K562 (cell line): ENCODE results near the gene C15orf62. TPM values are rescaled to one million over a fixed set of nuclear protein-coding genes. Genes with fewer than 3 reads are reported as not detected.

Source experiments
- ATAC-seq: fragments of 200-7000 bp; cut with Tn5 transposase; 3 replicates; pipeline ENCODE4 v1.9.1; 2020; ENCODE audit warnings: moderate library complexity
- BruUV-seq: library from RNA; stranded (reverse); fragments of 400-500 nt; replicated peaks from 2 replicates; lab custom pipeline; 2021; lab: Mats Ljungman, UMichigan
- CTCF ChIA-PET: fragments of 300-600 bp; formaldehyde crosslinking; extraction: SDS; loops from one replicate; lab custom pipeline; 2021; ENCODE audit warnings: low intra/inter-chr PET ratio; lab: Yijun Ruan, JAX
- POLR2A ChIA-PET: fragments of 300-600, 350-650 bp; sonication (Branson Sonifier 250); formaldehyde crosslinking; extraction: SDS; loops from one replicate; lab custom pipeline; 2021; ENCODE audit warnings: antibody characterized with exemption, inconsistent platforms; lab: Yijun Ruan, JAX
- DNase-seq, 4 experiments: peaks; one replicate each; pipeline versions ENCODE4 v3.0.0 to v3.0.0-alpha.2; 2011 to 2018; ENCODE audit warnings: low spot score in 3 of 4, mixed read lengths in 3 of 4; ENCODE audit errors: extremely low read depth in 1 of 4
- FAIRE-seq: peaks from 2 replicates; lab custom pipeline; 2011; peaks lifted over from hg19 to GRCh38; lab: Jason Lieb, UNC
- H2AFZ ChIP-seq: 2 replicates; pipeline ENCODE4 v1.6.0; 2011; ENCODE audit warnings: low read depth, low read length, control low read depth, inconsistent platforms
- H3K27ac ChIP-seq: fragments of 200-600 bp; 3 replicates; pipeline ENCODE4 v1.8.0; 2011; ENCODE audit warnings: low read depth, mild to moderate bottlenecking, control low read depth, inconsistent platforms, low read length, moderate library complexity, mixed read lengths; ENCODE audit errors: extremely low read depth
- H3K27me3 ChIP-seq, 2 experiments: fragments of 300-600 bp in 1 of 2; 2 replicates in 1 of 2; 3 replicates in 1 of 2; pipeline versions ENCODE4 v1.6.0 to v1.8.0; 2011; ENCODE audit warnings: inconsistent platforms in 2 of 2, low read length in 2 of 2, mild to moderate bottlenecking in 1 of 2, mixed read lengths in 1 of 2, moderate library complexity in 1 of 2; ENCODE audit not compliant: control insufficient read depth in 2 of 2, insufficient read depth in 2 of 2
- H3K36me3 ChIP-seq: fragments of 300-600 bp; 3 replicates; pipeline ENCODE4 v1.8.0; 2011; ENCODE audit warnings: mild to moderate bottlenecking, low read length, inconsistent platforms; ENCODE audit not compliant: control insufficient read depth, insufficient read depth
- H3K4me1 ChIP-seq, 2 experiments: fragments of 200-600 bp in 1 of 2; replicated peaks in 1 of 2; 2 replicates in 1 of 2; 3 replicates in 1 of 2; pipeline versions ENCODE4 v1.5.1 to v1.8.0; 2011; ENCODE audit warnings: inconsistent platforms in 2 of 2, low read length in 2 of 2, mild to moderate bottlenecking in 1 of 2, mixed read lengths in 1 of 2, moderate library complexity in 1 of 2; ENCODE audit not compliant: control insufficient read depth in 2 of 2, insufficient read depth in 2 of 2
- H3K4me2 ChIP-seq: 2 replicates; pipeline ENCODE4 v1.6.1; 2011; ENCODE audit warnings: low read length, control low read depth, inconsistent platforms, mixed read lengths; ENCODE audit not compliant: insufficient read depth
- H3K4me3 ChIP-seq: fragments of 200-600 bp; sonication (generic), shearing (Covaris generic); 2 replicates; pipeline ENCODE4 v1.5.1; 2016; ENCODE audit warnings: control low read depth, inconsistent platforms
- H3K79me2 ChIP-seq: fragments of 200-600 bp; 3 replicates; pipeline ENCODE4 v1.8.0; 2011; ENCODE audit warnings: low read length, inconsistent platforms; ENCODE audit not compliant: control insufficient read depth, insufficient read depth
- H3K9ac ChIP-seq, 2 experiments: 2 replicates each; pipeline versions ENCODE4 v1.6.0 to v1.6.1; 2011; ENCODE audit warnings: low read depth in 2 of 2, low read length in 2 of 2, control low read depth in 1 of 2, inconsistent platforms in 1 of 2, mild to moderate bottlenecking in 1 of 2, mixed read lengths in 1 of 2; ENCODE audit not compliant: insufficient read depth in 1 of 2
- H3K9me1 ChIP-seq: one replicate; pipeline ENCODE4 v1.6.0; 2011; ENCODE audit warnings: inconsistent platforms, mild to moderate bottlenecking, low read length, moderate library complexity; ENCODE audit not compliant: control insufficient read depth, insufficient read depth
- H3K9me3 ChIP-seq: replicated peaks from 2 replicates; pipeline ENCODE4 v1.5.1; 2011; ENCODE audit warnings: low read depth, low read length, inconsistent platforms; ENCODE audit not compliant: control insufficient read depth, insufficient read depth
- H4K20me1 ChIP-seq: replicated peaks from 2 replicates; pipeline ENCODE4 v1.6.1; 2011; ENCODE audit warnings: low read length, inconsistent platforms, mixed read lengths; ENCODE audit not compliant: control insufficient read depth, insufficient read depth
- BHLHE40 ChIP-seq: IDR thresholded peaks from 2 replicates; pipeline ENCODE4 v1.6.1; 2011; ENCODE audit warnings: low read length, improper control_type of control experiment
- HNRNPH1 ChIP-seq: fragments of 200-400 bp; formaldehyde crosslinking; optimal IDR thresholded peaks from 2 replicates; pipeline ENCODE3; 2017; ENCODE audit warnings: low read depth, mild to moderate bottlenecking, low read length, moderate library complexity
- RFX7 ChIP-seq: fragments of 250-450 bp; sonication (Bioruptor Pico); IDR thresholded peaks from 2 replicates; pipeline ENCODE4 v1.5.1; 2021; ENCODE audit warnings: mild to moderate bottlenecking
- ZBTB11 ChIP-seq, 3 experiments: fragments of 200-800 bp in 1 of 3; fragments of 250-450 bp in 1 of 3; fragments of 450-650 bp in 1 of 3; sonication (Bioruptor Pico) in 1 of 3; sonication (Bioruptor generic) in 1 of 3; formaldehyde crosslinking in 1 of 3; IDR thresholded peaks; 2 replicates each; pipeline versions ENCODE4 v1.6.1 to v1.8.0; 2016 to 2022; ENCODE audit warnings: mild to moderate bottlenecking in 2 of 3, missing genetic modification characterization in 2 of 3, missing compliant biosample characterization in 1 of 3, moderate library complexity in 1 of 3
- ZNF586 ChIP-seq: fragments of 450-650 bp; formaldehyde crosslinking; conservative IDR thresholded peaks from 2 replicates; pipeline ENCODE4 v1.4.0; 2020; ENCODE audit warnings: mild to moderate bottlenecking, moderate library complexity
- WGBS: fragments of 100-300 bp; shearing (Covaris generic); methylation state at CpG from one replicate; pipeline ENCODE4 v1.1.6; 2016; ENCODE audit warnings: low coverage, mixed read lengths; ENCODE audit not compliant: insufficient coverage; ENCODE audit errors: missing lambda C conversion rate; 5-methylcytosine and 5-hydroxymethylcytosine counted together
- in situ Hi-C: fragments of 300-500 bp; cut with MboI; formaldehyde crosslinking; loops from 4 replicates; pipeline ENCODE4 v1.15.0; 2018; ENCODE audit warnings: inconsistent platforms, mixed read lengths
- intact Hi-C: fragments of 100-400 bp; cut with micrococcal nuclease; formaldehyde crosslinking; loops from 2 replicates; pipeline ENCODE4 v1.14.2; 2022
- polyA plus RNA-seq, 8 experiments: library from polyadenylated mRNA; depleted of rRNA in 4 of 8; stranded (reverse) in 5 of 8; unstranded in 3 of 8; fragments of >200 nt; fragmentation: Nextera tagmentation in 2 of 8; fragmentation: Illumina TruSeq in 1 of 8; extraction: Ambion mirVana in 2 of 8; extraction: Trizol in 1 of 8; gene quantifications; 2 replicates each; pipeline versions ENCODE4 v1.2.1 to v1.2.3, GENCODE V29; 2011 to 2014; ENCODE audit warnings: inconsistent platforms in 1 of 8, missing spikeins in 1 of 8
- total RNA-seq, 7 experiments: library from RNA; depleted of rRNA in 6 of 7; stranded (reverse); fragments of >200 nt in 6 of 7; fragmentation: Illumina TruSeq in 2 of 7; extraction: Trizol in 2 of 7; gene quantifications; 2 replicates each; pipeline versions ENCODE4 v1.2.1 to v1.2.3, GENCODE V29; 2011 to 2021; ENCODE audit warnings: low replicate concordance in 1 of 7

Gene C15orf62
- total and polyA plus RNA-seq, 9 of the 15 experiments (the other 6 are each of a cell fraction or from before 2014, with no cell fraction given), result 0.01 to 0.76 (median 0.30) TPM; not detected in 1

- peak overlapping the region; percentile 88 for H3K4me2 ChIP-seq
- ChIA-PET POLR2A (interaction anchor here (0.5 to 3.8 kb wide), 14 partner anchors 8 to 434 kb away, joined by 3 to 18 read pairs (median 4); partner anchors contain the start of genes RAD51 and SPINT1), CTCF (no interaction called here)
- 20% methylated on average over 8 of the region's 8 CpGs for WGBS
- H3K36me3 ChIP-seq, result peaks cover 16% of the 10 kb centered on the region; the same call in 1 of the 3 replicates
- in situ Hi-C loops (no loop called here), intact Hi-C loops (loop anchor here (10.0 kb wide), 1 partner anchor 170 kb away; the partner anchor contains the start of gene KNL1)
- ATAC-seq, result peak; percentile 0; the same call in 1 of the 3 replicates
- no peaks in the 10 kb centered on the region for H3K9me3 ChIP-seq
- peak overlapping the region; percentile 64 for H3K4me3 ChIP-seq
- peaks cover 21 to 63% of the 10 kb centered on the region in 2 experiments; a peak in 4 of 5 replicates for H3K4me1 ChIP-seq
- H2AFZ ChIP-seq, result peak overlapping the region; percentile 96
- no peaks in the 10 kb centered on the region; the same call in none of the 2 replicates for H4K20me1 ChIP-seq
- H3K9me1 ChIP-seq, result no peaks in the 10 kb centered on the region
- TF ChIP-seq ZNF586 (0 out of 2 replicates have a peak, but pooled peaks have one; percentile 40), BHLHE40 (peak; percentile 54), ZBTB11 (CRISPR knock-in tag; IDR thresholded peaks at IDR 0.05) (0 out of 6 replicates have a peak, but pooled peaks of 1 of the 3 experiments have one; percentile 6), RFX7 (CRISPR knock-in tag) (no peak), HNRNPH1 (no peak)
- H3K79me2 ChIP-seq, result no peaks in the 10 kb centered on the region
- no peak for DNase-seq
- H3K27me3 ChIP-seq, result no peaks in the 10 kb centered on the region
- peak; percentile 23 for FAIRE-seq
- peak overlapping the region; percentile 82 for H3K27ac ChIP-seq
- TSS peak; percentile 57 for BruUV-seq
- H3K9ac ChIP-seq, result peak overlapping the region; percentile 72 to 92
Measured at GRCh38 chr15:40764629-40765103, 5.1 kb upstream of the C15orf62 start.
